Cardiac muscle cell (in vitro differentiated cells and primary cell): Measurements from ENCODE around the gene SP6. TPM values are rescaled to one million over a fixed set of nuclear protein-coding genes. Genes with fewer than 3 reads are reported as not detected.

Experiments
- DNase-seq, 2 donors: peaks; one replicate each; pipeline versions ENCODE4 v3.0.0 to v3.0.0-alpha.2; 2010 to 2017; ENCODE audit warnings: low read depth in 1 of 2, low spot score in 1 of 2
- H3K27ac ChIP-seq: fragments of 200-600 bp; sonication (generic); 2 replicates; pipeline ENCODE4 v1.5.1; 2016
- H3K27me3 ChIP-seq: fragments of 200-600 bp; sonication (generic); 2 replicates; pipeline ENCODE4 v1.6.0; 2016; ENCODE audit warnings: control low read depth
- H3K36me3 ChIP-seq: fragments of 200-600 bp; sonication (generic); 2 replicates; pipeline ENCODE4 v1.5.1; 2016; ENCODE audit warnings: control low read depth
- H3K4me1 ChIP-seq: fragments of 200-600 bp; sonication (generic); 2 replicates; pipeline ENCODE4 v1.8.1; 2017; ENCODE audit warnings: low read depth, mild to moderate bottlenecking, mixed run types
- H3K4me3 ChIP-seq: fragments of 200-600 bp; sonication (generic); 2 replicates; pipeline ENCODE4 v1.5.1; 2016; ENCODE audit warnings: mild to moderate bottlenecking
- H3K9me3 ChIP-seq: fragments of 200-600 bp; sonication (generic); 2 replicates; pipeline ENCODE4 v1.5.1; 2017; ENCODE audit warnings: low read depth, mild to moderate bottlenecking, control low read depth
- CTCF ChIP-seq: IDR thresholded peaks from 2 replicates; pipeline ENCODE4 v1.5.1; 2012; ENCODE audit warnings: low read depth, mild to moderate bottlenecking, low read length
- polyA plus RNA-seq: library from polyadenylated mRNA; unstranded; fragments of >200 nt; fragmentation: Nextera tagmentation; extraction: Ambion mirVana; gene quantifications from 2 replicates; pipeline ENCODE4 v1.2.1, GENCODE V29; 2016
- total RNA-seq: library from RNA; depleted of rRNA; stranded (reverse); fragments of >200 nt; gene quantifications from 2 replicates; pipeline ENCODE4 v1.2.3, GENCODE V29; 2016

The SP6 gene
- total and polyA plus RNA-seq, 2 experiments from 2014 or later: 5.0 to 5.8 TPM

GRCh38 chr17:47806026-47806912, 44.7 kb downstream of the SP6 start:
- H3K27ac ChIP-seq: no peak overlapping the region
- H3K36me3 ChIP-seq: no peaks in the 10 kb centered on the region
- no peak for TF ChIP-seq CTCF
- no peaks in the 10 kb centered on the region for H3K9me3 ChIP-seq
- peaks cover 16% of the 10 kb centered on the region for H3K4me1 ChIP-seq
- no peak for DNase-seq
- no peaks in the 10 kb centered on the region for H3K27me3 ChIP-seq
- H3K4me3 ChIP-seq: no peak overlapping the region

GRCh38 chr17:47804461-47804860, 46.5 kb downstream of the SP6 start:
- Histone ChIP-seq H3K27me3 (peaks cover 9% of the 10 kb centered on the region), H3K4me1 (peaks cover 16% of the 10 kb centered on the region), H3K4me3 (no peak overlapping the region), H3K9me3 (no peaks in the 10 kb centered on the region), H3K27ac (no peak overlapping the region), H3K36me3 (no peaks in the 10 kb centered on the region)
- no peak for TF ChIP-seq CTCF
- DNase-seq: no peak

- H3K36me3 ChIP-seq: no peaks in the 10 kb centered on the region
- peaks cover 16% of the 10 kb centered on the region for H3K4me1 ChIP-seq
- peaks cover 9% of the 10 kb centered on the region for H3K27me3 ChIP-seq
- no peaks in the 10 kb centered on the region for H3K9me3 ChIP-seq
- no peak overlapping the region for H3K27ac ChIP-seq
- H3K4me3 ChIP-seq: no peak overlapping the region
- DNase-seq: no peak
- no peak for TF ChIP-seq CTCF
Observed at GRCh38 chr17:47803751-47804150, 47.2 kb downstream of the SP6 start.

- no peak overlapping the region for H3K4me3 ChIP-seq
- no peak for DNase-seq
- H3K27me3 ChIP-seq: peaks cover 9% of the 10 kb centered on the region
- no peak for TF ChIP-seq CTCF
- H3K9me3 ChIP-seq: no peaks in the 10 kb centered on the region
- H3K4me1 ChIP-seq: peaks cover 16% of the 10 kb centered on the region
- H3K36me3 ChIP-seq: no peaks in the 10 kb centered on the region
- H3K27ac ChIP-seq: no peak overlapping the region
Observed at GRCh38 chr17:47803201-47803600, 47.8 kb downstream of the SP6 start.

GRCh38 chr17:47802341-47803022, 48.5 kb downstream of the SP6 start:
- H3K27ac ChIP-seq: no peak overlapping the region
- peaks cover 9% of the 10 kb centered on the region for H3K27me3 ChIP-seq
- H3K4me3 ChIP-seq: no peak overlapping the region
- no peaks in the 10 kb centered on the region for H3K36me3 ChIP-seq
- TF ChIP-seq CTCF: peak; percentile 69
- no peaks in the 10 kb centered on the region for H3K9me3 ChIP-seq
- peak; percentile 53 to 70 for DNase-seq
- H3K4me1 ChIP-seq: peaks cover 16% of the 10 kb centered on the region
